Esophagus squamous epithelium (tissue), 4 donors: Measurements from ENCODE around the gene ITGB3BP.

Experiments used
- CTCF ChIP-seq, 6 experiments: fragments of 450-650 bp in 4 of 6; fragments of 200-600 bp in 2 of 6; sonication (generic) in 2 of 6; IDR thresholded peaks; one replicate each; pipeline ENCODE4 v1.5.1; 2016 to 2019; ENCODE audit warnings: antibody characterized with exemption in 6 of 6, mild to moderate bottlenecking in 4 of 6, moderate library complexity in 4 of 6
- POLR2A ChIP-seq, 4 donors: fragments of 450-650 bp; IDR thresholded peaks; one replicate each; pipeline ENCODE4 v1.6.1; 2017; ENCODE audit warnings: antibody characterized with exemption in 4 of 4, mild to moderate bottlenecking in 4 of 4, moderate library complexity in 3 of 4

GRCh38 chr1:63411066-63411465, 112.0 kb downstream of the ITGB3BP start:
- TF ChIP-seq POLR2A (IDR thresholded peaks at IDR 0.05) (no peak), CTCF (IDR thresholded peaks at IDR 0.05) (no peak)
